SIG-M5 treated with dmso at 0.1 percent for 504 hours (cell line): Measurements from ENCODE around the gene CBR1.
"Not testable (repeated sequence)": the region's sequence is repeated elsewhere in the genome, so short reads cannot be mapped to it uniquely, and the experiment has no call there.

Experiments used
- DNase-seq: peaks from one replicate; lab custom pipeline; 2025; ENCODE audit not compliant: unreplicated experiment; lab: John Stamatoyannopoulos, UW

The CBR1 gene

DNA sequence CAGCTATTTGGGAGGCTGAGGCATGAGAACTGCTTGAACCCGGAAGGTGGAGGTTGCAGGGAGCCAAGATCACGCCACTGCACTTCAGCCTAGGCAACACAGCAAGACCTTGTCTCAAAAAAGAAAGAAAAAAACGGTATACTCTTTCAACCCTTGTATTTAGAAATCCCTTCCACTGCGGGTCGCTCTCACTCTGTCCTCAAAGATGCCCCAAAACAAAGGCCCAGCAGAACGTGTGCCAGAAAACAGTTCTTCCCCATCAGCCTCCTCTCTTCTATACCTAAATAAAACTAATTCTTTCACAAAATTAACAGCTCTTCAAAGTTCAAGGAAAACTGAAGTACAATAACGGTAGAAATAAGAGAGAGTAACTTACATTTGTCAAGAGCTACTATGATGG lies 22.7 kb upstream of the CBR1 start:
- no peak for DNase-seq

DNA sequence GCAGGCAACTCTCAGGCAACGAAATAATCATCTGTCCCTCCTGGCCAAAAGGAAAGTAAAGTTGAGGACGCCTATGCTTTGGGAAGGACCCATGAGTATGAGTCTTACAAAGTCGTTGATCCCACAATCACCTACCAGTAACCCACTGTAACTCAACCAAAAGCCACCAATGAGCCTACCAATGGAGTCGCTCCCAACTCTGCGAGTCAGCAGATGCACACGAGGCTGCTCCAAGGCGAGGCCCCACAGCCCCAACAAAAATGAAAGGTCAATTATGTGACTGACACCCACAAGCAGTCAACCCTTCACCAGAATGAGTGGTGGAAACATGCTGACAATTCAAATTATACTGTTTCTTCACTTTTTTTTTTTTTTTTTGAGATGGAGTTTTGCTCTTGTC lies 21.5 kb upstream of the CBR1 start:
- no peak for DNase-seq

DNA sequence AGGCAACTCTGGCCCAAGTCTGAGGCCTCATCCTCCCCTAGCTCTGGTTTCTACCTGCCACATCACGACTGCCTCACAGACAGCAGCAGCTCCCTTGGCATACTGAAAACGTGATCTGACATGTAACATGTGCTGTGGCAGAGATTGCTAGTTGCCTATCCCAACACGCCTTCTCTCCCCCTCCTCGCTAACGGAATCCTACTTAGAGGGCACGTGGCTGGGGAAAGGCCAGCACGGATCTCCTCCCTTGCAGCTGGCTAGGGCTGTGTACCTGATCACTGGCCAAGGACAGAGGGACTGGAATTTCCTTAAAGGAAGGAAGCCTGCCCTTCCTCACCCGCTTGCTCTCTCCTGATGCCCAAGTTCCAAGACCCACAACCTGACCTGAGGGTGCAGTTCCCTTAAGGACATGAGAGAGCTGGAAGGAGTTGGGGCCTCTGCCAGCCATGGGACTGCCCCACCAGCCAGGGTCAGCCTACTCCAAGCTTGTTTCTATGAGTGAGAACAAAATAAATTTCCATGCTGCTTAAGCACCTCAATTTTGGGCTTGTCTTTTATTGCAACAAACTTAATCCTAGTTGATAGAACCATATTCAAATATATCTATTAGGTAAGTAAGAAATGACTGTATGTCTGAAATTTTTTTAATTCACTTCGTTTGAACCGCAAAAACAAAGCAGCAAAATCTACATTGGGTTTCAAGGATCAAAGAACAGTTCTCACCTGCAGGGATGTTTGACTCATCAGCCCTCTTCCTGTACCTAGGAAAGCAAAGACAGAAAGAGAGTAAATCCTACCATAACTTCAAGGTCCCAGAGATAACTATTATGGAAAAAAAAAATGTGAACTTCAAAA lies 16.7 kb upstream of the CBR1 start:
- DNase-seq, result no peak

- DNase-seq, result no peak
These were observed 16.1 kb upstream of the CBR1 start for GRCh38 chr21:36053715-36054062.

DNA sequence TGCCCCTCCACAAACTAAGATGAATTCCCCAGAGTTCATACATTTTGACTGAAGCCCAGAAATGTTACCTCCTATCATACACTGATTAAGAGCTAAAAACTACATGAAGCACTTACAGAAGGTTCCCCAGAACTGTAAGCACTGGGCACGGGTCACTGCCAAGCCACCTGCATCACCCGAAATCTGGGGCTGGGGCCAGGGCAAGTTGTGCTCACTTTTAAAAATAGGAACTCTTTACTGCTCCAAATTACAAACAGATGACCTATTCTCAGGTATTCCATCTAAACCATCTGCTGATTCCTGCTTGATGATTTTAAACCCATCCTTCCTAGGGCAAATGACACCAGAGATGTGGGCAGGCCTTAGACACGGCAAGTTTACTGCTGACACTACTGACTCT lies 14.3 kb upstream of the CBR1 start:
- DNase-seq, result no peak

DNA sequence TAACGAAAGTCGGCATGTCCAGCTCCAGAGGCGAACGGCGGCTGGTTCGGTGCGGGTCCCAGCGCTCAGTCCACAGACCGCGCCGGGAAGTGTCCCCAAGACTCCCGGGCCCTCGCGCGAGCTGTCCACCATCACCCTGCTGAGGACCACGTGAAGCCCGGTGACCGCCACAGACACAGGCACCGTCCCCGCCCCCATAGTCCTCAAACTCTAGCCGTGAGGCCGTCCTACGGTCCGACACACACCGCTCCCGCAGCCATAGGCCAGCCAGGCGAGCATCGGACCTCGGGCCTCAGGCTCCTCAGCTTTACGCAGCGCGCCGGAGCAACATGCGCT lies 10.0 kb upstream of the CBR1 start:
- DNase-seq, result peak; percentile 52

GRCh38 chr21:36060159-36060921 lies 9.5 kb upstream of the CBR1 start, which contains the start of gene SETD4:
Gene SETD4 (minus strand): TSS chr21:36060526. CDS start chr21:36058888, 1,638 bp downstream.
- DNase-seq, result peak; percentile 97

GRCh38 chr21:36061445-36061844 lies 8.4 kb upstream of the CBR1 start:
- DNase-seq, result no peak

GRCh38 chr21:36063375-36064084 lies 6.3 kb upstream of the CBR1 start:
- DNase-seq, result no peak

DNA sequence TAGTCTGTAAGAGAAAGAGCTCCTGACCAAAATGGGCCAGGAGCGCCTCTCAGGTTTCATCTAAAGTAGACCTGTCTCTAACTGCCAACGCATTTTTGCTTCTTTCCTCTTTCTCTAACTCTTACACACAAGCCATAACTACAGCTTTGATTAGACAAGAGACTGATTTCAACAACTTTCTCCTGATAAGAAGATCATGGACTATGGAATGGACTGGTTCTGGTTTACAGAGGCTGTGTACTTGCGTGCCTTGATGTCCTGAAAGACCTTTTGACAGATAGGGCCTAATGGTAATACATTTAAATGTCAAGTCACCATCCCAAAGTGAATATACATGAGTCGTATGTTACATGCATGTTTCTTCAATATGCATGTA lies 5.8 kb upstream of the CBR1 start:
- DNase-seq, result no peak

DNA sequence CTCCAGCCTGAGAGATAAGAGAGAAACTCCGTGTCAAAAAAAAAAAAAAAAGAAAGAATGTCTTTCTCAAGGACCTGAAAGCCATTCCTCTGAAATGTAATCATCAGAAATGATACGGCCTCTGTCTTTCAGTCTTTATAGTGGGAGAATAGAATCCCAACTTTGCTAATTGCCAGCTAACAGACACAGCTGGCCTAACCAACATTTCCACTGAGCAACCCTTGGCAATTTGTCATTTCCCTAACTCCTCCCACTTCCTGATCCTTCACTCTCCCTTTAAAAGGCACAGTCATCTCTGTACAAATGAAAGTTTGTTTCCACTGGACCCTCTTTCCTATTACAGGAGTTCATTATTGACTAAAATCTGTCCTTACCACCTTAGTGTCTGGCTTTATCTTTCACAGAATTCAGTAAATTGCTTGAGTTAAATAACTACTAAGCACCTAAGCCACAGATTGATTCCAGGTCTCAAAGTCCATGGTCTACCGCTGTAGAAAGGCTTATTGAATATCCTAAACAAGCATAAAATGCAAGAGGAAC lies 4.3 kb upstream of the CBR1 start:
- peak; percentile 46 for DNase-seq

GRCh38 chr21:36068748-36069398 lies 951 bp upstream of the CBR1 start:
- no peak for DNase-seq

GRCh38 chr21:36070999-36071398 lies 1.2 kb downstream of the CBR1 start:
- DNase-seq, result no peak

DNA sequence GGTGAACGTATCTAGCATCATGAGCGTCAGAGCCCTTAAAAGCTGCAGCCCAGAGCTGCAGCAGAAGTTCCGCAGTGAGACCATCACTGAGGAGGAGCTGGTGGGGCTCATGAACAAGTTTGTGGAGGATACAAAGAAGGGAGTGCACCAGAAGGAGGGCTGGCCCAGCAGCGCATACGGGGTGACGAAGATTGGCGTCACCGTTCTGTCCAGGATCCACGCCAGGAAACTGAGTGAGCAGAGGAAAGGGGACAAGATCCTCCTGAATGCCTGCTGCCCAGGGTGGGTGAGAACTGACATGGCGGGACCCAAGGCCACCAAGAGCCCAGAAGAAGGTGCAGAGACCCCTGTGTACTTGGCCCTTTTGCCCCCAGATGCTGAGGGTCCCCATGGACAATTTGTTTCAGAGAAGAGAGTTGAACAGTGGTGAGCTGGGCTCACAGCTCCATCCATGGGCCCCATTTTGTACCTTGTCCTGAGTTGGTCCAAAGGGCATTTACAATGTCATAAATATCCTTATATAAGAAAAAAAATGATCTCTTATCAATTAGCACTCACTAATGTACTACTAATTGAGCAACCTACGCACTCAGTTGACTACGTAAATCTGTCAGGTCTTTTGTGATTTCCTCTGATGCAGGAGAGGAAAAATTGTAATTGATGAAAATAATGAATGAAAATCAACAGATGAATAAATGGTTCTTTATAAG lies 2.8 kb downstream of the CBR1 start:
- no peak for DNase-seq

GRCh38 chr21:36073181-36073580 lies 3.4 kb downstream of the CBR1 start:
- DNase-seq, result no peak

DNA sequence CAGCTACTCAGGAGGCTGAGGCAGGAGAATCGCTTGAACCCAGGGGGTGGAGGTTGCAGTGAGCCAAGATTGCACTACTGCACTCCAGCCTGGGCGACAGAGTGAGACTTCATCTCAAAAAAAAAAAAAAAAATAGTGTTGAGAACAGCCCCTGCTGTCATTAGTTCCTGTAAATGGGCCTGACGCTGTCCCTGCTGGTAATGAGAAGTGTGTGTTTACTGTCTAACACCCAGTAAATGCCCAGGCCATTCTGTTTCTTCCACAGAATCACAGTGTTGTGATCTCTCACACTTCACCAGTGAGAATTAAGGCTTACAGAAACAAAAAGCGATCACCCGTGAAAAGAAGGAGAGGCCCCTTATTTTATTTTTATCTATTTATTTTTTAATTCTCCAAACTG lies 4.1 kb downstream of the CBR1 start:
- DNase-seq, result not testable (repeated sequence)

DNA sequence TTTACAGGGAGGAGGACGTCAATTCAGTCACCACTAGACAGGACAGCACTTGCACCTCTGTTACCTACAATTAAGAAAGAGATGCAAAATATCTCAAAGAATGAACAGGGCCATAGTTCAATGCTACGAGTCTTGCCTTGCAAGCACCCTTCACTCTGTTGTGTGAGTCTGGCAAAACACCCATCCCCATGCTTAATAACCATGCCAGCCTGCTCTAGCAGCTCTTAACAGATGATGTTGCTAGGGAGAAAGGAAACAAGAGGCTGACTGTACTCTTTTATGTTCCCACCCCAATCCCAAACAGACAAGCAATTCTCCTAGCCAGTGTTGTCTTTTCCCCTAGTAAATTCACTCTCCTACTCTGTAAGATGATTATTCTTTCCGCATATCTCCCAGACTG lies 5.3 kb downstream of the CBR1 start:
- DNase-seq, result no peak

DNA sequence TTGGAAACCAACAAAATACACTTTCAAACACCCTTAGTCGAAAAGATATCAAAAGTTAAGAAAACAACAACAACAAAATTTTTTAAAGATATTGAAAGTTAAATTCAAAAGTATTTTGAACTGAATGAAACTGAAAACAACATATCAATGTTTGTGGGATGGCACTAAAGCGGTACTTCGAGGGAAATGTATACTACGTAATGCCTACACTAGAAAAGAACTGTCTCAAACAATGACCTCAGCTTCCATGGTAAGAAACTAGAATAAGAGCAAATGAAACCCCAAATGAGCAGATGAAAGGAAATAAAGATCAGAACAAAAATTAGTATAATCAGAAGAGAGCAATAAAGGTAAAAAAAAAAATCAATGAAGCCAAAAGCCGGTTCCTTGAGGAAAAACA lies 6.1 kb downstream of the CBR1 start:
- DNase-seq, result no peak

GRCh38 chr21:36076878-36077655 lies 7.2 kb downstream of the CBR1 start:
- peak; percentile 28 for DNase-seq

GRCh38 chr21:36077758-36078157 lies 7.9 kb downstream of the CBR1 start:
- DNase-seq, result no peak
